ENCODE measurements around the gene YIF1A.
A peak's percentile ranks its signal among the peaks of the same experiment; 100 is the strongest.
"Not testable (repeated sequence)": the region's sequence is repeated elsewhere in the genome, so short reads cannot be mapped to it uniquely, and the experiment has no call there.

The YIF1A gene

GRCh38 chr11:66284526-66285078, 4.3 kb downstream of the YIF1A start:
- ATAC-seq, result no peak

- ATAC-seq, result no peak
Observed at GRCh38 chr11:66283461-66284105, 5.4 kb downstream of the YIF1A start.

- peak; percentile 91 for ATAC-seq
Observed at GRCh38 chr11:66282468-66283455, 6.2 kb downstream of the YIF1A start.

DNA sequence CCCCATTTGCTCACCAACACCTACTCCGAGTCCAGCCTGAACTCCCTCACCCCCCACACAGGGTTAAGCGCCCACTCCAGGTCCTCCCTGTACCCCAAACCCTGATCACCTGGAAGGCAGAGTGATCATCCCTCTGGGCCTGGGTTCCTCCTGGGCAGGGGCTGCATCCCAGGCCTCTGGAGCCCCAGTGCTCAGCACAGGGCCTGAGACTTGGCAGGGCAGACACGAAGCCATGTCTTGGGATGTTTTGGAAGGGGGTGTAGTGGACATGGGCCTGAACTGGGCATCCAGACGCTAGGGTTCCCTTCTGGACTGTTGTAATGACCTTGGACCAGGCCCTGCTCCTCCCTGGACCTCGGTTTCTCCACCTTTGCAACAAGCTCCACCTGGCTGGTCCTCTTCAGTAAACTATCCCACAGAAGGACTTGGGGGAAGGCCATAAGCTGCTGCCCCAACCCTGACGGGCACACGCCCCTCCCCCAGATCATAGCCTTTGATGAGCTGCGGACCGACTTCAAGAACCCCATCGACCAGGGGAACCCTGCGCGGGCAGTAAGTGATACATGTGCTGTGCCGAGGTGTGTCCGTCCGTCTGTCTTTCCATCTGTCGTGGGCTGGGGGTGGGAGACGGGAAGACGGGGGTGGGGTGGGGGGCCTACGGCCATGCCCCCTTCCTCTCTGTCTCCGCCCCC, 7.0 kb downstream of the YIF1A start:
- no peak for ATAC-seq

- ATAC-seq, result no peak
Observed at GRCh38 chr11:66281001-66281400, 7.9 kb downstream of the YIF1A start.

DNA sequence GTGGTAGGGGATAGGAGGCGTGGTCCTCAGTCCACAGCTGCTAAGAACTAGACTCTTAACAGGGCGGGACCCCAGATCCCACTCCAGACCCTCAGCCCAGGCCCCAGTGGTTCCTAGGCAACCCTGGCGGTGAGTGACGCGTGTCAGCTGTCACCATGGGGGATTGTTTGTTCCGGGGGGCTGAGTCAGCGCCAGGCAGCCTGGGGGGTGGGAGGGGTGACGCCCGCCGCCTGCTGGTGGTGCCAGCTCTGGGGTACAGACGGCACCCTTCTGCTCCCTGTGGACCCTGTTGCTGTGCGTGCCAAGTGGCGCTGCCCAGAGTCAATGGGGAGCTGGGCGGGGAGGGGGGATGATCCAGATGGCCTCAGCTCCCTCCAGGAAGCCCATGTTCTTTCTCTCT, 8.5 kb downstream of the YIF1A start:
- no peak for ATAC-seq

- no peak for ATAC-seq
Observed at GRCh38 chr11:66279092-66279734, 9.7 kb downstream of the YIF1A start.

GRCh38 chr11:66278363-66279091, 10.4 kb downstream of the YIF1A start:
- ATAC-seq, result no peak

DNA sequence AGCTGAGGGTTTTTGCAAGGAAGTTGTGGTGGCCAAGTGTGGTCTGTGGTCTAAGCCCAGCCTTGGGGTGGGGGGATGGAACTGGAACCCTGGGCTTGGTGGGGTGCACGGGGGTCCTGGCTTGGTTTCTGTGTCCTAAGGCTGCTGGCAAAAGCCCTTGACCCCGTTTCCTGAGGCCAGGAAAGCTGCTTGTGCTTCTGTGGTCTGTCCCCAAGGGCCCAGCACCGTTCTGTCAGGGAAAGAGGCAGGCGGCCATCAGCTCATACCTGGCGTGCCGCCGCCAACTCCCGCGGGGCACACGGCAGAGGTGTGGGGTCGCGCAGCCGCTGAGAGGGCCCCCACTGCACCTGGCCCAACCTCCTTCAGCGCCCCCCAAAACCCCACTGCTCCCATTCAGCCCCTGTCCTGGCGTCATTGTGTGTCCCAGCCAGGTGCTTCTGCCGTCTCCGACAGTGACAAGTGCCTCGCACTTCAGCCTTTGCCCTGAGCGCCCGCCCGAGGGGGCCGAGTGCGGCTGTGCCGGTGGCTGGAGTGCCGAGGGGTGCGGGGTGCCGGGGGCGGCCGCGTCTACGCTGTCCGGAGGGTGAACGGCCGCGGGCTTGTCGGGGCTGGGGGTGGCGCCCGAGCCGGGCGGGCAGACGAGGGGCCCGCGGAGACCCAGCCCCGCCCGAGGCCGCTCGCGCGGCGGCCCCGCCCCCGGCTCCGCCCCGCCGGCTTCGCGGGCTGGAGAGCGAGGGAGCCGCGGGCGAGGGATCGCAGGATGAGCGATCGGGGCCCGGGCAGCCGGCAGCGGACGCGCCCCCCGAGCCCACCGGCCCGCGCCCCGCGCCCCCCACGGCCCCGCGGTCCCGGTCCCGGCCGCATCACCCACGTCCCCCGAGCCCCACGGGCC, 11.2 kb downstream of the YIF1A start, which contains the start of gene CNIH2:
Gene CNIH2, plus strand, starts transcription at position 705 of the 892 bp plus-strand sequence. CDS start 282 bp downstream, outside the sequence.
- peak; percentile 36 to 44 for ATAC-seq

- ATAC-seq, result not testable (repeated sequence)
Observed at GRCh38 chr11:66277064-66277463, 11.9 kb downstream of the YIF1A start.

DNA sequence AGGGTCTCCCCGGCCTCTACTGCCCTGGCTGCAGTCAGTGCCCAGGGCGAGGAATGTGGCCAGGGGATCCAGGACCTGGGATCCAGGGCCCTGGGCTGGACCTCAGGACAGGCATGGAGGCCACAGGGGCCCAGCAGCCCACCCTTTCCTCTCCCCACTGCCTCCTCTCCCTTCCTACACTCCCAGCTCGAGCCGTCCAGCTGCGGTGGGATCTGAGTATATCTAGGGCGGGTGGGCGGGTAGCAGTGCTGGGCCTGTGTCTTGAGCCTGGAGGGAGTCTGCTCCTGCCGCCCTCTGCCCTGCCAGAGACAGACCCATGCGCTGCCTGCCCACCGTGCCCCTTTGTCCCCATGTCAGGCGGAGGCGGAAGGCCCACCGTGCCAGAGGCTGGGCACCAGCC, 12.3 kb downstream of the YIF1A start:
- not testable (repeated sequence) for ATAC-seq

- ATAC-seq, result no peak
Observed at GRCh38 chr11:66275984-66276612, 12.8 kb downstream of the YIF1A start.

DNA sequence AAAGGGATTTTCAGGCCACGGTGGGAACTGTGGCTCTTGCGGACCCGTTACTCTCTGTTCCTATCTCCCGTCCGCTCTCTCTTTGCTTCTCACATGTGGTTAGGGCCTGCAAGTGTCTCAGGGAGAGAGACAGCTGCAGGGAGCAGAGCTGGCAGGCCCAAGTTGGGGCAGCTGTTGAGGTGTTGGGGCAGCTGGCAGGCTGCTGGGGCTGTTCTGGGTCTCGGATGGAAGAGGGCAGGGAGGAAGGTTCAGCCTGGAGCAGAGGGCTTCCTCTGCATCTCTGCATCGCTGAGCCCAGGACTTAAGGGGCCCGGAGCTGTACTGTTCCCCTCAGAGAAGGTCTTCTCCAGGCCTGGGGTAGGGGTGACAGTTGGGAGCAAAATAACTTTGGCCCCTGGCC, 13.5 kb downstream of the YIF1A start:
- no peak for ATAC-seq

DNA sequence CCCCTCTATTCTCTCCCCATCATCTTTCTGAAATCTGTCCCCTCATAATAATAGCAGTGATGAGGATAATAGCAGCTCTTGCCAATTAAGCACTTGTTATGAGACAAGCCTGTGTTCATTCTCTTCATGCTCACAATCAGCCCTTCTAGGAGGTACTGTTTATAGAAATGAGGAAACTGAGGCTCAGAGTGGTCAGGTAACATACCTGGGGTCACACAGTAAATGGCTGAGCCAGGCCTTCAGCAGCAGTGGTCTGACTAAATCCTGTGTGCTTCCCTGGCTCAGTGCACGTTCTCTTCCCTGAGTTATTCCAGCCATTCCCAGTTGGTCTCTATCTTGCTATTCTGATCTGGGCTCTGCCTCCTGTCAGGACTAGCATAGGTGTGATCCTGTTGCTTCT, 14.7 kb downstream of the YIF1A start:
- no peak for ATAC-seq

DNA sequence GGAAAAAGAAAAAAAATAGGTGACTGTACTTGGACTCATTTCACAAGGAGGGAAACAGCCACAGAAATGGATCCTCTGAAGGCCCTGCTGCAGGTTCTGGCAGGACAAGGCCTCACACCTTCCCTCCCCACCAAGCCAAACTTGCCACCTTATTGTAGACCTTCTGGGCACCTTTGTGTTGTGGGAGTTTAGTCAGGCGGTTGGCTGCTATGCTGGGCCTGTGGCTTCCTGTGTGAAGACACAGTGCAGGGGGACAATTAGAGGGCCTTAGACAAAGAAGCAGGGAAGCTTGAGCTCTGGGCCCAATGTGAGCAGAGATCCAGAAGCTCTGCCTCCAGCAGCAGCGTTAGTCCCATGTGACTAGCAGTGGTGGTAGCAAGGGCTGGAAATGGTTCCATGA, 16.3 kb downstream of the YIF1A start:
- ATAC-seq, result no peak

GRCh38 chr11:66271816-66272215, 17.1 kb downstream of the YIF1A start:
- no peak for ATAC-seq

DNA sequence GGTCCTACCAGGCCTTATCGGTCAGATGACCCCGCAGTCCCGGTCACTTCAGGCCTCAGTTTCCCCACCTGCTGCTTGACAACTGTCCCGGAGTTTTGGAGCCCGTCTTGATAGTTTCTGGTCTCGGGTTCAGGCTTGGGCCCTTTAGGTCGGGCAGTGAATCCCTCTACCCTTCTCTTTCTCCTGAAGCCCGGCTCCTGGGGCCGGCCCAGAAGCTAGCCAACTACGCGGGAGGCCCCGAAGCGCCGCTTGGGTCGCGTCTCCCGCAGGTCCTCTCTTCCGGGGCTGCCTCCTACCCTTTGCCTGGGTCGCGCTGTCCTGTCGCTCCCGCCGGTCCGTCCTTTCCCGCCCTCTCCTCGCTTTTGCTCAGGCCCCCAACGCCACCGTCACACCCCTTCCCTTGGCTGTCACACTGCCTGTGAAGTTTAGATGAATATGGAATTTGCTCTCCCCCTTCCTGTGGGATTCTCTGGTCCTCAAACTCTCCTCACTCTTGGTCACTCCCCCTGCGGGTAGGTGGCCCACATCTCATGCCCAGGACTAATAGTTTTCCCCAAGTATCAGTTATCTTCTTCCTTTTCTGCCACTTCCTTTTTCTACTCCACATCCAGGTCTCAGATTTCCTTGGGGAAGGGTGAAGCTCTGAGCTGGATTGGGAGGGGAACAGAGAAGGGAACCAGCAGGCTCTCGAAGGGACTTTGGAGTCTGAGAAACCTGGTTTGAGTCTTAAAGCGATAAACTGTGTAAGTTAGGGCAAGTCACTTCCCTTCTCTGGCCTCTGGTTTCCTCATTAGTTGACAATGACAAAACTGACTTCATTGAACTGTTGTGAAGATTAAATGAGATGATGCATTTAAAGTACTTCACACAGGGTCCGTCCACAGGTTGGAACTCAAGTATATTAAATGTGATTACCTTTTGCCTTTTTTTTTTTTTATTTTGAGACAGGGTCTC, 19.7 kb downstream of the YIF1A start:
- no peak for ATAC-seq

GRCh38 chr11:66268244-66268951, 20.5 kb downstream of the YIF1A start, which contains the start of gene RAB1B:
TSS of gene RAB1B (plus strand) at chr11:66268639. CDS start at chr11:66268680, 41 bp downstream.
- peak; percentile 89 to 91 for ATAC-seq

Measured in activated CD4-positive, CD25-positive, alpha-beta regulatory T cell treated with anti-CD3 and anti-CD28 coated beads, Interleukin-2, amount 50 U/mL, for 24 hours (primary cell).